IPS DF 4.7 (cell line): ENCODE data around the gene OR2T29.
"Not testable (repeated sequence)": the region's sequence is repeated elsewhere in the genome, so short reads cannot be mapped to it uniquely, and the experiment has no call there.

Experiments used
- DNase-seq: peaks from one replicate; pipeline ENCODE4 v3.0.0-alpha.2; 2013; ENCODE audit warnings: low spot score; ENCODE audit errors: extremely low read depth

The OR2T29 gene

DNA sequence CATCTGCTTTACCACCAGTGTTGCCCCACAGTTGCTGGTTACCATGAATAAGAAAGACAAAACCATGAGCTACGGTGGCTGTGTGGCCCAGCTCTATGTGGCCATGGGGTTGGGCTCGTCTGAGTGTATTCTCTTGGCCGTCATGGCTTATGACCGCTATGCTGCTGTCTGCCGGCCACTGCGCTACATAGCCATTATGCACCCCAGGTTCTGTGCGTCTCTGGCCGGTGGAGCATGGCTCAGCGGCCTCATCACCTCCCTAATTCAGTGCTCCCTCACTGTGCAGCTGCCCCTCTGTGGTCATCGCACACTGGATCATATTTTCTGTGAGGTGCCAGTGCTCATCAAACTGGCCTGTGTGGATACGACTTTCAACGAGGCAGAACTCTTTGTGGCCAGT lies 40.7 kb downstream of the OR2T29 start:
- DNase-seq, result no peak

DNA sequence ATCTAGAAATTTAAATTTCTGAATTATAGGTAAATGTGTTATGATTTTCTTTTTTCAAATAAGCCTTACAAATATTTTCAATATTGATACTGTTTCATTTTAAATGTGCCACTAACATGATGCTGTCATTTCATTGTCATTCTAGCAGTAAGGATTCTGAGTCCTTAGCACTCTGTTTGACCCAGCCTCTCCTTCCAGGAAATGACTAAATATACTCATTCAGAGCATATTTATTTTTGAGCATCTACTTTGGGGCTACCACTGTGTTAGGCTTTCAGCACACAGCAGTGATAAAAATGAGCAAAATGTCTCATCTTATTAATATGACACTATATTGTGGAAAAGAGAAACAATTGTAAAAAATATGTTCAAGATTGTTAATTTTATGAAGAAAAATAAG lies 52.4 kb downstream of the OR2T29 start:
- not testable (repeated sequence) for DNase-seq

DNA sequence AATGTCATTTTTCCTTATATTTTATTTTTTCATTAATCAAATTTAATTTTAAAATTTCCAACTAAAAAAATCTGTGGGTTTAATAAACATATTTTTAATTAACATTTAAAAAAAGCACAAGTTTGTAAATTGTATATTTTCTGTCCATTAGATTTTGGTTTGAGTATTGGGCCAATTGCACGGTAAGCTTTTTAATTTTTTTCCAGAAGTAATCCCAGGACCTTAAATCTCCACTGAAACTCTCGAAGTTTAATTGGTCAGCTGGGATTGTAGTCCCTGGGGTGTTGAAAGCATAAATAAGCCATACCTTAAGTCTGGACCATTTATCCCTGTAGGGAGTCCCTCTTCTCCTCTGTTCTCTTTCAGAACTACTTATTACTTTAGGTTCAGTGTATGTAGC lies 54.8 kb downstream of the OR2T29 start, which contains the start of gene OR2G6:
OR2G6 (plus strand) TSS at position 301 of the 400 bp plus-strand sequence. CDS start 13,574 bp downstream, outside the sequence.
- not testable (repeated sequence) for DNase-seq
